GM20000 (cell line): ENCODE results near the gene FAM156A.
"Not testable (repeated sequence)": the region's sequence is repeated elsewhere in the genome, so short reads cannot be mapped to it uniquely, and the experiment has no call there.

Source experiments
- DNase-seq: peaks from one replicate; pipeline ENCODE4 v3.0.0; 2012; ENCODE audit warnings: low spot score
- CTCF ChIP-seq: IDR thresholded peaks from 2 replicates; pipeline ENCODE4 v1.5.1; 2012; ENCODE audit warnings: mild to moderate bottlenecking, control low read depth; ENCODE audit errors: extremely low read depth, missing control alignments

The FAM156A gene

GRCh38 chrX:52979568-52979967, 21.2 kb upstream of the FAM156A start:
- no peak for TF ChIP-seq CTCF
- DNase-seq, result no peak

GRCh38 chrX:52977953-52978352, 19.6 kb upstream of the FAM156A start:
- DNase-seq, result no peak
- TF ChIP-seq CTCF, result no peak

- not testable (repeated sequence) for DNase-seq
Measured at GRCh38 chrX:52975576-52975975, 17.3 kb upstream of the FAM156A start.

- DNase-seq, result not testable (repeated sequence)
Measured at GRCh38 chrX:52974336-52974992, 16.1 kb upstream of the FAM156A start.

GRCh38 chrX:52967922-52968321, 9.6 kb upstream of the FAM156A start:
- DNase-seq, result not testable (repeated sequence)

- DNase-seq, result not testable (repeated sequence)
Measured at GRCh38 chrX:52966993-52967738, 8.8 kb upstream of the FAM156A start.

GRCh38 chrX:52958961-52959360, 643 bp upstream of the FAM156A start:
- DNase-seq, result not testable (repeated sequence)

- not testable (repeated sequence) for DNase-seq
Measured at GRCh38 chrX:52949884-52950283, 8.4 kb downstream of the FAM156A start.

- not testable (repeated sequence) for DNase-seq
Measured at GRCh38 chrX:52949325-52949724, 9.0 kb downstream of the FAM156A start.

GRCh38 chrX:52948265-52948664, 10.1 kb downstream of the FAM156A start:
- DNase-seq, result not testable (repeated sequence)

GRCh38 chrX:52947501-52947900, 10.8 kb downstream of the FAM156A start:
- not testable (repeated sequence) for DNase-seq

- DNase-seq, result not testable (repeated sequence)
Measured at GRCh38 chrX:52945838-52946494, 12.4 kb downstream of the FAM156A start.

GRCh38 chrX:52941728-52942127, 16.6 kb downstream of the FAM156A start:
- DNase-seq, result not testable (repeated sequence)

GRCh38 chrX:52940704-52941103, 17.6 kb downstream of the FAM156A start:
- not testable (repeated sequence) for DNase-seq

GRCh38 chrX:52935470-52935784, 22.9 kb downstream of the FAM156A start:
- not testable (repeated sequence) for DNase-seq
